Upper lobe of left lung (tissue), 6 donors: Measurements from ENCODE around the gene VPS26C. TPM values are rescaled to one million over a fixed set of nuclear protein-coding genes. Genes with fewer than 3 reads are reported as not detected.

Experiments
- ATAC-seq, 2 donors: fragments of 200-7000 bp; cut with Tn5 transposase; one replicate each; pipeline ENCODE4 v1.9.1; 2022; ENCODE audit warnings: mild to moderate bottlenecking in 2 of 2, moderate library complexity in 2 of 2; ENCODE audit not compliant: low FRiP score in 2 of 2
- DNase-seq, 2 donors: peaks; one replicate each; pipeline ENCODE4 v3.0.0-alpha.2; 2019 to 2020
- H3K27ac ChIP-seq, 4 donors: fragments of 200-600 bp; sonication (generic); one replicate each; pipeline ENCODE4 v1.5.1; 2016 to 2019
- H3K27me3 ChIP-seq, 4 donors: fragments of 200-600 bp; sonication (generic); one replicate each; pipeline ENCODE4 v1.5.1; 2017 to 2019
- H3K36me3 ChIP-seq, 4 donors: fragments of 200-600 bp; sonication (generic); one replicate each; pipeline ENCODE4 v1.5.1; 2016 to 2019
- H3K4me1 ChIP-seq, 4 donors: fragments of 200-600 bp; sonication (generic); one replicate each; pipeline ENCODE4 v1.5.1; 2018 to 2019
- H3K4me3 ChIP-seq, 4 donors: fragments of 200-600 bp; sonication (generic); one replicate each; pipeline ENCODE4 v1.5.1; 2017 to 2019; ENCODE audit warnings: mild to moderate bottlenecking in 2 of 4, moderate library complexity in 1 of 4
- H3K9me3 ChIP-seq, 4 donors: fragments of 200-600 bp; sonication (generic); one replicate each; pipeline ENCODE4 v1.5.1; 2018 to 2019
- EP300 ChIP-seq, 4 donors: sonication (generic); formaldehyde crosslinking; IDR thresholded peaks; one replicate each; pipeline ENCODE4 v1.5.1; 2017; ENCODE audit warnings: antibody characterized with exemption in 4 of 4, control low read depth in 2 of 4
- POLR2A ChIP-seq, 4 donors: fragments of 450-650 bp; IDR thresholded peaks; one replicate each; pipeline ENCODE4 v1.5.1; 2016 to 2017; ENCODE audit warnings: antibody characterized with exemption in 4 of 4, mild to moderate bottlenecking in 2 of 4
- POLR2AphosphoS5 ChIP-seq, 2 donors: sonication (generic); formaldehyde crosslinking; IDR thresholded peaks; one replicate each; pipeline ENCODE4 v1.5.1; 2017; ENCODE audit warnings: antibody characterized with exemption in 2 of 2
- WGBS, 2 donors: methylation state at CpG; one replicate each; pipeline ENCODE4 v1.1.5; 2017 to 2018; 5-methylcytosine and 5-hydroxymethylcytosine counted together
- total RNA-seq, 6 donors: library from RNA; depleted of rRNA in 4 of 6; stranded (reverse); fragments of >200 nt in 4 of 6; gene quantifications; one replicate each; pipeline versions ENCODE4 v1.1.0 to v1.2.1, GENCODE V29; 2016 to 2021
- TF ChIP-seq, protein P1 (sequence below), 6 experiments: fragments of 450-650 bp in 4 of 6; fragments of 200-600 bp in 2 of 6; sonication (generic) in 2 of 6; IDR thresholded peaks; one replicate each; pipeline ENCODE4 v1.5.1; 2016 to 2019; ENCODE audit warnings: antibody characterized with exemption in 6 of 6
- donor health status: DM: no; HTN: no; CAD: no; lungs with moderate emphysema.
- donor health status: DM: no; HTN: yes; CAD: no; lungs with severe emphysema.

VPS26C gene
- total RNA-seq, 6 donors from 2014 or later, result 52.1 to 95.3 (median 65.0) TPM

DNA sequence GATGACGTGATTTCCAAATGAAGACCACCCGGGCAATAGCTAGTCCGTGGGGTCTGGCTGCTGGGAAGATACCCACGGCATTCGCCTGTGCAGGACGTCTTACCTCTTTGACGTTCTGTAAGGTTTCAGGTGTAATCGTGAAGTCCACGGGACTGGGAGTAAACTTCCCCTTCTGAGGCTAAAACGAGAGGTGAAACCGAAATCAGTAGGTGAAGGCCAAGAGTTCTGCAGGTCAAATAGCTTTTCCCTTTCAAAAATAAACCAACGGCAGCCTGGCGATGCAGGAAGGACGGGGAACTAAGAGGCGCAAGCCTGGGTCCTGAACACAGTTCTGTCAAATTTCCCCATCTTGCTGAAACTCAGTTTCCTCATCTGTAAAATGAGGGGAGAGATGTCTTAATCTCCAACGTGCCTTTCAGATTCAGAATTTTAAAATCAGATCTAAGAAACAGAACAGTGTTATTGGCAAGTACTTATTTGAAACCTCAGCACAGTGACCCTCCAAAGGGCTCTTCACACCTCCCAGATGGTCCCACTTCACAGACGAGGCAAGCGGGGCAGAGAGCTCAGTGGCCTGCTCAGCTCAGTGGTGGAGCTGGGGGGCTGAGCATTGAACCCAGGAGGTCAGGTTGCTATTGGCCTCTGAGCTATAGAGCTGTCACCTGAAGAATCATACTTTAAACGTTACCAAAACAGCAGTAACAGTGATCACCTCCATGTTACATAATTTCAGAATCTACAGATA, 34.7 kb downstream of the VPS26C start:
- Histone ChIP-seq H3K4me1 (peaks cover 0 to 2% (median 0%) of the 10 kb centered on the region in 4 donors), H3K27me3 (no peaks in the 10 kb centered on the region), H3K27ac (no peak overlapping the region), H3K36me3 (peaks cover 33 to 91% (median 50%) of the 10 kb centered on the region in 4 donors), H3K9me3 (no peaks in the 10 kb centered on the region), H3K4me3 (no peak overlapping the region)
- no peak for ATAC-seq
- TF ChIP-seq EP300 (IDR thresholded peaks at IDR 0.05) (no peak), POLR2A (IDR thresholded peaks at IDR 0.05) (no peak), POLR2AphosphoS5 (IDR thresholded peaks at IDR 0.05) (no peak)
- DNase-seq, result no peak
- 89 to 90% methylated on average over 19 of the region's 19 CpGs for WGBS, 2 donors

DNA sequence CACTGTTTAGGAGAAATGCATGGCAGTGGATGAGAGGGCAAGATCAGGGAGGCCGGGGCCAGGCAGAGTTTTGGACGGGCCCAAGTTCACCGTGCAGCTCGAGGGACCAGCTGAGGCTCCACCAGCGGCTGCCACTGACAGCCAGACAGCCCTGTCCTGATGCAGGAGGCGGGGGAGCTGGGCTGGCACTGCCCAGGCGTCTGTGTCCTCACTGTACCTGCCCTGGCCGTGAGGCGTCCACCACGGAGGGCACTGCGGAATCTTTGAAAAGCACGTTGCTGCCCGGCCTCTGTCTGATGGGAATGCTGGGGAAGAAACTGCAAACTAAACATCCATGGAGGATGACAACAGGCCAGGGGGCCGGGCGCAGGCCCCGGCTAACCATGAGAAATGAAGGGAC, 35.5 kb downstream of the VPS26C start:
- Histone ChIP-seq H3K27me3 (no peaks in the 10 kb centered on the region), H3K9me3 (no peaks in the 10 kb centered on the region), H3K27ac (no peak overlapping the region), H3K36me3 (peaks cover 33 to 91% (median 54%) of the 10 kb centered on the region in 4 donors), H3K4me3 (no peak overlapping the region), H3K4me1 (no peaks in the 10 kb centered on the region)
- 92 to 94% methylated on average over 9 to 16 of the region's 16 CpGs for WGBS, 2 donors
- TF ChIP-seq, protein P1, sequence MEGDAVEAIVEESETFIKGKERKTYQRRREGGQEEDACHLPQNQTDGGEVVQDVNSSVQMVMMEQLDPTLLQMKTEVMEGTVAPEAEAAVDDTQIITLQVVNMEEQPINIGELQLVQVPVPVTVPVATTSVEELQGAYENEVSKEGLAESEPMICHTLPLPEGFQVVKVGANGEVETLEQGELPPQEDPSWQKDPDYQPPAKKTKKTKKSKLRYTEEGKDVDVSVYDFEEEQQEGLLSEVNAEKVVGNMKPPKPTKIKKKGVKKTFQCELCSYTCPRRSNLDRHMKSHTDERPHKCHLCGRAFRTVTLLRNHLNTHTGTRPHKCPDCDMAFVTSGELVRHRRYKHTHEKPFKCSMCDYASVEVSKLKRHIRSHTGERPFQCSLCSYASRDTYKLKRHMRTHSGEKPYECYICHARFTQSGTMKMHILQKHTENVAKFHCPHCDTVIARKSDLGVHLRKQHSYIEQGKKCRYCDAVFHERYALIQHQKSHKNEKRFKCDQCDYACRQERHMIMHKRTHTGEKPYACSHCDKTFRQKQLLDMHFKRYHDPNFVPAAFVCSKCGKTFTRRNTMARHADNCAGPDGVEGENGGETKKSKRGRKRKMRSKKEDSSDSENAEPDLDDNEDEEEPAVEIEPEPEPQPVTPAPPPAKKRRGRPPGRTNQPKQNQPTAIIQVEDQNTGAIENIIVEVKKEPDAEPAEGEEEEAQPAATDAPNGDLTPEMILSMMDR (IDR thresholded peaks at IDR 0.05), result no peak
- TF ChIP-seq POLR2AphosphoS5 (IDR thresholded peaks at IDR 0.05) (no peak), EP300 (IDR thresholded peaks at IDR 0.05) (no peak), POLR2A (IDR thresholded peaks at IDR 0.05) (no peak)
- DNase-seq, result peak in 1 of 2 donors; percentile 55
- ATAC-seq, result no peak

GRCh38 chr21:37231249-37231645, 35.9 kb downstream of the VPS26C start:
- H3K9me3 ChIP-seq, result no peaks in the 10 kb centered on the region
- DNase-seq (no peak), ATAC-seq (no peak)
- H3K27me3 ChIP-seq, result no peaks in the 10 kb centered on the region
- 88 to 89% methylated on average over 11 to 12 of the region's 12 CpGs for WGBS, 2 donors
- TF ChIP-seq, protein P1 (IDR thresholded peaks at IDR 0.05), result no peak
- TF ChIP-seq POLR2A (IDR thresholded peaks at IDR 0.05) (no peak), POLR2AphosphoS5 (IDR thresholded peaks at IDR 0.05) (no peak), EP300 (IDR thresholded peaks at IDR 0.05) (no peak)
- H3K4me3 ChIP-seq, result no peak overlapping the region
- H3K27ac ChIP-seq, result no peak overlapping the region
- no peaks in the 10 kb centered on the region for H3K4me1 ChIP-seq
- H3K36me3 ChIP-seq, result peaks cover 33 to 91% (median 56%) of the 10 kb centered on the region in 4 donors

DNA sequence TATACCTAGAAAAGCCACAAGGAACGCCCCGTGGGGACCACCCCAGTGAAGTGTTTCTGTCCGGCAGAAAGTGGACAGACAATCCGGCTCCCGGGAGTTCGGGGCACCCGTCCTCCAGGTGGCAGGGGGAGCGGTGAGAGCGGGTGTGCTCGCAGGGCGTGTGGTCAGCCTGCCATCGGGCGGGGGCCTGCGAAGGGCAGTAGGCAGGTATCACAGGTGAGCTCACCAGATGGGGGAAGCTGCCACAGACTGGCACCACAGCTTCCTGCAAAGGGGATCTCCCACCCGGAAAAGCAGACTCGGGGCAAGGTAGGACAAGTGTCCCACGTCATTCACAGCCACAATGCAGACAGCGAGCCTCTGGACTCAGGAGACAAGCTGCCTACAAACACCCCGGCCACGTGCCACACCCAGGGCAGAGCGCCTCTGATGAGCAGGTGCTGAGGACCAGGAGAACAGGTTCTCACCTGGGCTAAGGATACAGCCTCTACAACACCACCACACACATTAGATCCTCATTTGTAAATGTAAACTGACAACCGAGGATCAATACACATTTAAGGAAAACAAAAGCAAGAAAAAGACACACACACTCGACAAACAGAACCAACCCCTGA, 36.4 kb downstream of the VPS26C start:
- H3K9me3 ChIP-seq, result no peaks in the 10 kb centered on the region
- H3K27ac ChIP-seq, result no peak overlapping the region
- WGBS, 2 donors, result 88 to 94% methylated on average over 22 to 23 of the region's 23 CpGs
- H3K4me1 ChIP-seq, result no peaks in the 10 kb centered on the region
- H3K4me3 ChIP-seq, result no peak overlapping the region
- peak in 1 of 2 donors; percentile 58 for DNase-seq
- no peaks in the 10 kb centered on the region for H3K27me3 ChIP-seq
- peaks cover 33 to 93% (median 61%) of the 10 kb centered on the region in 4 donors for H3K36me3 ChIP-seq
- no peak for TF ChIP-seq POLR2A (IDR thresholded peaks at IDR 0.05)
- ATAC-seq, result no peak

DNA sequence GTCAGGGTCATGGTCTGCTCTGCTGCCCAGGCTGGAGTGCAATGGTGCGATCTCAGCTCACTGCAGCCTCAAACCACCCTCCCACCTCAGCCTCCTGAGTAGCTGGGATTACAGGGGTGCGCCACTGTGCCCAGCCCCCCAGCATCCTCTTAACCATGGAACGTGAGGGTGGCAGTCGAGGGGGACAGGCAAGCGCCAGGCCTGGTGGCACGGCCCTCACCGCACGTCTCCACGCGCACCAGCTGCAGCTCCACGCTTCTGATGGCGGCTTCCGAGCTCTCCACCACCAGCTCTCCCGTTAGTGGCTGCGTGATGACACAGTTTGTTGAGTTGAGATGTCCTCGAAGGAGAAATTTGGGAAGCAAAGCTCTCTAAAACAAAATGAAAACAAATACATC, 39.1 kb downstream of the VPS26C start:
- Histone ChIP-seq H3K27me3 (no peaks in the 10 kb centered on the region), H3K4me3 (no peak overlapping the region), H3K4me1 (no peaks in the 10 kb centered on the region), H3K9me3 (no peaks in the 10 kb centered on the region), H3K36me3 (peaks cover 37 to 99% (median 76%) of the 10 kb centered on the region in 4 donors), H3K27ac (no peak overlapping the region)
- ATAC-seq (no peak), DNase-seq (peak in 1 of 2 donors; percentile 61)
- no peak for TF ChIP-seq EP300 (IDR thresholded peaks at IDR 0.05)
- TF ChIP-seq, protein P1 (IDR thresholded peaks at IDR 0.05), result no peak
- no peak for TF ChIP-seq POLR2A (IDR thresholded peaks at IDR 0.05)
- TF ChIP-seq POLR2AphosphoS5 (IDR thresholded peaks at IDR 0.05), result no peak
- 93 to 97% methylated on average over 13 to 16 of the region's 16 CpGs for WGBS, 2 donors
